ENCODE measurements around the gene AKAP13. TPM values are rescaled to one million over a fixed set of nuclear protein-coding genes. Genes with fewer than 3 reads are reported as not detected.
"Not testable (repeated sequence)": the region's sequence is repeated elsewhere in the genome, so short reads cannot be mapped to it uniquely, and the experiment has no call there.

Gene AKAP13
- total RNA-seq, 1 donor from 2014 or later = 145 TPM

GRCh38 chr15:85440451-85440850, 60.0 kb downstream of the AKAP13 start:
- no peaks in the 10 kb centered on the region for H3K27me3 Mint-ChIP-seq (ENCODE audit: unreplicated experiment)
- peaks cover 8% of the 10 kb centered on the region for H3K4me1 Mint-ChIP-seq (ENCODE audit: low read depth, unreplicated experiment)
- H3K27ac Mint-ChIP-seq (ENCODE audit: unreplicated experiment) = no peak overlapping the region
- no peak for TF ChIP-seq CTCF (IDR thresholded peaks at IDR 0.05; ENCODE audit: partially characterized antibody, unreplicated experiment)
- H3K36me3 Mint-ChIP-seq (ENCODE audit: unreplicated experiment) = no peaks in the 10 kb centered on the region
- no peak overlapping the region for H3K4me3 Mint-ChIP-seq (ENCODE audit: unreplicated experiment)
- DNase-seq = no peak
- no peaks in the 10 kb centered on the region for H3K9me3 Mint-ChIP-seq (ENCODE audit: unreplicated experiment)

DNA sequence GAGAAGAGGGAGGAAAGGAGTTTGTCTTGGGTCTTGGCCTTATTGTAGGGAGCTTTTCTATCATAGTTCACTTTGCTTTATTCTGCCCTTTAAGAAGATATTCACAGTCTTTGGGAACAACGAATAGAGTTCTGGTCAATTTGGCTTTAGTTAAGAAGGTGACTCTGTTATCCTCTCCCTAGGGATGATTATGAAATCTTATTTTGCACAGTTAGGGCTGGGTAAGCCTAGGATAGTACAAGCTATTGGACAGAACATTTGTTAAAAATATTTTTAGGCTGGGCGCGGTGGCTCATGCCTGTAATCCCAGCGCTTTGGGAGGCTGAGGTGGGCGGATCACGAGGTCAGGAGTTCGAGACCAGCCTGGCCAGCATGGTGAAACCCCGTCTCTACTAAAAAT, 61.5 kb downstream of the AKAP13 start:
- not testable (repeated sequence) for H3K27me3 Mint-ChIP-seq (ENCODE audit: unreplicated experiment); H3K36me3 Mint-ChIP-seq (ENCODE audit: unreplicated experiment); H3K4me3 Mint-ChIP-seq (ENCODE audit: unreplicated experiment); DNase-seq; H3K9me3 Mint-ChIP-seq (ENCODE audit: unreplicated experiment); H3K27ac Mint-ChIP-seq (ENCODE audit: unreplicated experiment); H3K4me1 Mint-ChIP-seq (ENCODE audit: low read depth, unreplicated experiment)

- peaks cover 8% of the 10 kb centered on the region for H3K4me1 Mint-ChIP-seq (ENCODE audit: low read depth, unreplicated experiment)
- TF ChIP-seq CTCF (IDR thresholded peaks at IDR 0.05; ENCODE audit: partially characterized antibody, unreplicated experiment) = no peak
- H3K4me3 Mint-ChIP-seq (ENCODE audit: unreplicated experiment) = no peak overlapping the region
- H3K27me3 Mint-ChIP-seq (ENCODE audit: unreplicated experiment) = no peaks in the 10 kb centered on the region
- no peak overlapping the region for H3K27ac Mint-ChIP-seq (ENCODE audit: unreplicated experiment)
- H3K9me3 Mint-ChIP-seq (ENCODE audit: unreplicated experiment) = no peaks in the 10 kb centered on the region
- DNase-seq = no peak
- H3K36me3 Mint-ChIP-seq (ENCODE audit: unreplicated experiment) = peaks cover 6% of the 10 kb centered on the region
Measured at GRCh38 chr15:85443046-85443445, 62.6 kb downstream of the AKAP13 start.

DNA sequence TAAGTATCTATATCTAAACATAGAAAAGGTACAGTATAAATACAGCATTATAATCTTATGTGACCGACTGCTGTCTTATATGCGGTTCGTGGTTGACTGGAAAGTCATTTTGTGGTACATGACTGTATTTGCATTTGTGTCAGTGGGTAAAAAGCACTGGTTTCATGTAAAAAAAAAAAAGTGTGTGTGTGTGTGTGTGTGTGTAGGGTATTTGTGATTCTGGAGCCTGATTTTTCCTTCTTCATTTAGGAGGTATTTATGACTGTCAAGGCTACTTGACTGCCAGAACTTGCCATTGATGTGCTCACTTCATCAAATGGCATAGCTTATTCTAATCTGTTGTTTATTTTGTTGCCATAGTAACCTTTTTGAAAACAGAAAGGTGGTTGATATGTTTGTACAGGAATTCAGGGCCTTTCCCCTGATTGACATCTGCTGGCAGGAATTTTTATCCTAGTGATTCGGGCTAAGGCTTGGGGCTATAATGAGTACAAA, 63.2 kb downstream of the AKAP13 start:
- no peak overlapping the region for H3K27ac Mint-ChIP-seq (ENCODE audit: unreplicated experiment)
- H3K9me3 Mint-ChIP-seq (ENCODE audit: unreplicated experiment) = no peaks in the 10 kb centered on the region
- peaks cover 6% of the 10 kb centered on the region for H3K36me3 Mint-ChIP-seq (ENCODE audit: unreplicated experiment)
- no peak for DNase-seq
- H3K4me3 Mint-ChIP-seq (ENCODE audit: unreplicated experiment) = no peak overlapping the region
- peaks cover 8% of the 10 kb centered on the region for H3K4me1 Mint-ChIP-seq (ENCODE audit: low read depth, unreplicated experiment)
- no peaks in the 10 kb centered on the region for H3K27me3 Mint-ChIP-seq (ENCODE audit: unreplicated experiment)
- TF ChIP-seq CTCF (IDR thresholded peaks at IDR 0.05; ENCODE audit: partially characterized antibody, unreplicated experiment) = no peak

DNA sequence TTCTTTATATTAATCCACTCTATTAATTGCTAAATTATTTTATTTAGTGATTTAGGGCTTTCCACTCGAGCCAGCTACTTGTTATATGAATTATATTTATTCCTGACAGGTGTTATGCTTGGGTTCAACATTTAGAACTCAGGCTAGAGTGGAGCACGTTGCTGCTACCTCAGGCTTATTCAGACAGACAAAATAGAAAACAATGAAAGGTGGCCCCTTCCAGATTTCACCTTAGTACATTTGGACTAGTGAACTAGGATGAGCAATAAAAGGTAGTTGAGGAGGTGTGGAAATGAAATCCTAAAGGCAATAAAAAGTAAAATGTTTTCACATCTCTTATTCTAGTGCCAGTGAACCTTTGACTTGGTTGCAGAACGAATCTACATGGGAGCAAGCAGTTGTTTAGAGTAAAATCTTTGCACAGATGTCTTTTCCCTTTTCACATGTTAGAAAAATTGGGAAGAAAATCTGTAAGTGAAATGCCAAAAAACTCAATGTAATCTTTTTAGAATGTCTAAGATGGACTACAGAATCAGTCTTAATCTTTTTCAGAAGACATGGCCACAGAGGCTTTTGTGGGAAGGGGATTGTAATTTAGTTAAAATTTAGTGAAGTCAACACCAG, 63.8 kb downstream of the AKAP13 start:
- no peaks in the 10 kb centered on the region for H3K27me3 Mint-ChIP-seq (ENCODE audit: unreplicated experiment)
- no peak for DNase-seq
- no peaks in the 10 kb centered on the region for H3K9me3 Mint-ChIP-seq (ENCODE audit: unreplicated experiment)
- no peak overlapping the region for H3K4me3 Mint-ChIP-seq (ENCODE audit: unreplicated experiment)
- H3K27ac Mint-ChIP-seq (ENCODE audit: unreplicated experiment) = peak overlapping the region; percentile 67
- TF ChIP-seq CTCF (IDR thresholded peaks at IDR 0.05; ENCODE audit: partially characterized antibody, unreplicated experiment) = no peak
- peaks cover 8% of the 10 kb centered on the region for H3K4me1 Mint-ChIP-seq (ENCODE audit: low read depth, unreplicated experiment)
- peaks cover 8% of the 10 kb centered on the region for H3K36me3 Mint-ChIP-seq (ENCODE audit: unreplicated experiment)
